HepG2 (cell line): Measurements from ENCODE around the gene SSC4D. TPM values are rescaled to one million over a fixed set of nuclear protein-coding genes. Genes with fewer than 3 reads are reported as not detected.

ENCODE experiments used
- AFF4 ChIP-seq: sonication (generic); formaldehyde crosslinking; IDR thresholded peaks from 2 replicates; pipeline ENCODE4 v1.4.0; 2020; ENCODE audit warnings: missing genetic modification reagents
- DPF2 ChIP-seq: sonication (generic); formaldehyde crosslinking; IDR thresholded peaks from 2 replicates; pipeline ENCODE4 v1.4.0; 2020; ENCODE audit warnings: mild to moderate bottlenecking, low read depth, missing genetic modification reagents, borderline replicate concordance
- FLYWCH1 ChIP-seq: sonication (generic); formaldehyde crosslinking; IDR thresholded peaks from 2 replicates; pipeline ENCODE4 v1.8.1; 2023; ENCODE audit warnings: mild to moderate bottlenecking, missing genetic modification reagents
- GZF1 ChIP-seq: sonication (generic); formaldehyde crosslinking; IDR thresholded peaks from 2 replicates; pipeline ENCODE4 v1.5.1; 2020; ENCODE audit warnings: mild to moderate bottlenecking, missing genetic modification reagents
- KAT7 ChIP-seq: IDR thresholded peaks from 2 replicates; pipeline ENCODE4 v1.6.1; 2018; ENCODE audit warnings: borderline replicate concordance, missing compliant biosample characterization
- KDM5A ChIP-seq: fragments of 200-600 bp; sonication (generic); IDR thresholded peaks from 2 replicates; pipeline ENCODE4 v1.7.0; 2018; ENCODE audit warnings: antibody characterized with exemption, mild to moderate bottlenecking, low read length, borderline replicate concordance
- KLF13 ChIP-seq: sonication (generic); formaldehyde crosslinking; IDR thresholded peaks from 2 replicates; pipeline ENCODE4 v1.4.0; 2020; ENCODE audit warnings: mild to moderate bottlenecking, missing genetic modification reagents
- NRL ChIP-seq: sonication (generic); formaldehyde crosslinking; IDR thresholded peaks from 2 replicates; pipeline ENCODE4 v1.5.0; 2020; ENCODE audit warnings: missing genetic modification reagents, mild to moderate bottlenecking, moderate library complexity, borderline replicate concordance
- ONECUT2 ChIP-seq: sonication (generic); formaldehyde crosslinking; IDR thresholded peaks from 2 replicates; pipeline ENCODE4 v1.4.0; 2020; ENCODE audit warnings: missing genetic modification reagents
- PRPF4 ChIP-seq: fragments of 200-400 bp; formaldehyde crosslinking; IDR thresholded peaks from 2 replicates; pipeline ENCODE4 v1.6.1; 2016; ENCODE audit warnings: low read length, low read depth; ENCODE audit not compliant: poor library complexity, severe bottlenecking
- RXRA ChIP-seq: sonication (generic); formaldehyde crosslinking; IDR thresholded peaks from 2 replicates; pipeline ENCODE4 v1.5.1; 2020; ENCODE audit warnings: missing genetic modification reagents
- SAFB2 ChIP-seq: sonication (generic); formaldehyde crosslinking; IDR thresholded peaks from 2 replicates; pipeline ENCODE4 v1.5.1; 2020; ENCODE audit warnings: missing genetic modification reagents, low read depth, mild to moderate bottlenecking, borderline replicate concordance
- TAF1 ChIP-seq: sonication (generic); formaldehyde crosslinking; IDR thresholded peaks from 2 replicates; pipeline ENCODE4 v1.4.0; 2020; ENCODE audit warnings: missing genetic modification reagents
- ZNF446 ChIP-seq: sonication (generic); formaldehyde crosslinking; IDR thresholded peaks from 2 replicates; pipeline ENCODE4 v1.5.0; 2020; ENCODE audit warnings: mild to moderate bottlenecking, missing genetic modification reagents
- ZNF660 ChIP-seq: sonication (generic); formaldehyde crosslinking; IDR thresholded peaks from 2 replicates; pipeline ENCODE4 v1.5.1; 2020; ENCODE audit warnings: mild to moderate bottlenecking, low read depth, missing genetic modification reagents, borderline replicate concordance
- ZNF839 ChIP-seq: sonication (generic); formaldehyde crosslinking; IDR thresholded peaks from 2 replicates; pipeline ENCODE4 v1.4.0; 2020; ENCODE audit warnings: missing genetic modification reagents, mild to moderate bottlenecking, borderline replicate concordance
- polyA plus RNA-seq, 8 experiments: library from polyadenylated mRNA; depleted of rRNA in 3 of 8; stranded (reverse) in 7 of 8; unstranded in 1 of 8; fragments of >200 nt; fragmentation: Illumina TruSeq in 4 of 8; extraction: Trizol in 4 of 8; gene quantifications; 2 replicates each; pipeline versions ENCODE4 v1.2.1 to v1.2.3, GENCODE V29; 2011 to 2016; ENCODE audit warnings: low read depth in 4 of 8, missing spikeins in 1 of 8, mixed read lengths in 1 of 8; ENCODE audit not compliant: insufficient read depth in 1 of 8
- total RNA-seq, 5 experiments: library from RNA; depleted of rRNA; stranded (reverse); fragments of >200 nt; fragmentation: Illumina TruSeq; extraction: Trizol; gene quantifications; 2 replicates each; pipeline ENCODE4 v1.2.3, GENCODE V29; 2016; ENCODE audit warnings: low read depth in 1 of 5
- TF ChIP-seq, protein P1 (sequence below): sonication (generic); formaldehyde crosslinking; IDR thresholded peaks from 2 replicates; pipeline ENCODE4 v1.4.0; 2020; ENCODE audit warnings: missing genetic modification reagents
- TF ChIP-seq, protein P2 (sequence below): sonication (generic); formaldehyde crosslinking; IDR thresholded peaks from 2 replicates; pipeline ENCODE4 v1.8.0; 2022; ENCODE audit warnings: mild to moderate bottlenecking, missing genetic modification reagents; ENCODE audit not compliant: insufficient replicate concordance
- TF ChIP-seq, protein P3 (sequence below): sonication (generic); formaldehyde crosslinking; IDR thresholded peaks from 2 replicates; pipeline ENCODE4 v1.4.0; 2020; ENCODE audit warnings: mild to moderate bottlenecking, missing genetic modification reagents
- TF ChIP-seq, protein P4 (sequence below): sonication (generic); IDR thresholded peaks from 2 replicates; pipeline ENCODE4 v1.6.1; 2016; ENCODE audit warnings: low read depth, borderline replicate concordance

Gene SSC4D
- total and polyA plus RNA-seq, 2 of the 13 experiments (the other 11 are each of a cell fraction or from before 2014, with no cell fraction given): 33.3 to 63.8 TPM

GRCh38 chr7:76343931-76344321 lies 65.6 kb downstream of the SSC4D start (continued):
- TF ChIP-seq, protein P1, sequence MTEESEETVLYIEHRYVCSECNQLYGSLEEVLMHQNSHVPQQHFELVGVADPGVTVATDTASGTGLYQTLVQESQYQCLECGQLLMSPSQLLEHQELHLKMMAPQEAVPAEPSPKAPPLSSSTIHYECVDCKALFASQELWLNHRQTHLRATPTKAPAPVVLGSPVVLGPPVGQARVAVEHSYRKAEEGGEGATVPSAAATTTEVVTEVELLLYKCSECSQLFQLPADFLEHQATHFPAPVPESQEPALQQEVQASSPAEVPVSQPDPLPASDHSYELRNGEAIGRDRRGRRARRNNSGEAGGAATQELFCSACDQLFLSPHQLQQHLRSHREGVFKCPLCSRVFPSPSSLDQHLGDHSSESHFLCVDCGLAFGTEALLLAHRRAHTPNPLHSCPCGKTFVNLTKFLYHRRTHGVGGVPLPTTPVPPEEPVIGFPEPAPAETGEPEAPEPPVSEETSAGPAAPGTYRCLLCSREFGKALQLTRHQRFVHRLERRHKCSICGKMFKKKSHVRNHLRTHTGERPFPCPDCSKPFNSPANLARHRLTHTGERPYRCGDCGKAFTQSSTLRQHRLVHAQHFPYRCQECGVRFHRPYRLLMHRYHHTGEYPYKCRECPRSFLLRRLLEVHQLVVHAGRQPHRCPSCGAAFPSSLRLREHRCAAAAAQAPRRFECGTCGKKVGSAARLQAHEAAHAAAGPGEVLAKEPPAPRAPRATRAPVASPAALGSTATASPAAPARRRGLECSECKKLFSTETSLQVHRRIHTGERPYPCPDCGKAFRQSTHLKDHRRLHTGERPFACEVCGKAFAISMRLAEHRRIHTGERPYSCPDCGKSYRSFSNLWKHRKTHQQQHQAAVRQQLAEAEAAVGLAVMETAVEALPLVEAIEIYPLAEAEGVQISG (CRISPR knock-in tag): 0 out of 2 replicates have a peak, but pooled peaks have one; percentile 25
- TF ChIP-seq, protein P2, sequence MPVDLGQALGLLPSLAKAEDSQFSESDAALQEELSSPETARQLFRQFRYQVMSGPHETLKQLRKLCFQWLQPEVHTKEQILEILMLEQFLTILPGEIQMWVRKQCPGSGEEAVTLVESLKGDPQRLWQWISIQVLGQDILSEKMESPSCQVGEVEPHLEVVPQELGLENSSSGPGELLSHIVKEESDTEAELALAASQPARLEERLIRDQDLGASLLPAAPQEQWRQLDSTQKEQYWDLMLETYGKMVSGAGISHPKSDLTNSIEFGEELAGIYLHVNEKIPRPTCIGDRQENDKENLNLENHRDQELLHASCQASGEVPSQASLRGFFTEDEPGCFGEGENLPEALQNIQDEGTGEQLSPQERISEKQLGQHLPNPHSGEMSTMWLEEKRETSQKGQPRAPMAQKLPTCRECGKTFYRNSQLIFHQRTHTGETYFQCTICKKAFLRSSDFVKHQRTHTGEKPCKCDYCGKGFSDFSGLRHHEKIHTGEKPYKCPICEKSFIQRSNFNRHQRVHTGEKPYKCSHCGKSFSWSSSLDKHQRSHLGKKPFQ (CRISPR knock-in tag): no peak
- TF ChIP-seq PRPF4: no peak
- TF ChIP-seq ZNF446 (CRISPR knock-in tag): no peak
- TF ChIP-seq FLYWCH1 (CRISPR knock-in tag): no peak
- TF ChIP-seq RXRA: no peak
- peak; percentile 55; the same call in 1 of the 2 replicates for TF ChIP-seq DPF2 (CRISPR knock-in tag)
- no peak for TF ChIP-seq NRL (CRISPR knock-in tag)
- no peak for TF ChIP-seq ONECUT2 (CRISPR knock-in tag)
- no peak for TF ChIP-seq ZNF839
- TF ChIP-seq GZF1 (CRISPR knock-in tag): no peak
- no peak for TF ChIP-seq ZNF660
- TF ChIP-seq, protein P3, sequence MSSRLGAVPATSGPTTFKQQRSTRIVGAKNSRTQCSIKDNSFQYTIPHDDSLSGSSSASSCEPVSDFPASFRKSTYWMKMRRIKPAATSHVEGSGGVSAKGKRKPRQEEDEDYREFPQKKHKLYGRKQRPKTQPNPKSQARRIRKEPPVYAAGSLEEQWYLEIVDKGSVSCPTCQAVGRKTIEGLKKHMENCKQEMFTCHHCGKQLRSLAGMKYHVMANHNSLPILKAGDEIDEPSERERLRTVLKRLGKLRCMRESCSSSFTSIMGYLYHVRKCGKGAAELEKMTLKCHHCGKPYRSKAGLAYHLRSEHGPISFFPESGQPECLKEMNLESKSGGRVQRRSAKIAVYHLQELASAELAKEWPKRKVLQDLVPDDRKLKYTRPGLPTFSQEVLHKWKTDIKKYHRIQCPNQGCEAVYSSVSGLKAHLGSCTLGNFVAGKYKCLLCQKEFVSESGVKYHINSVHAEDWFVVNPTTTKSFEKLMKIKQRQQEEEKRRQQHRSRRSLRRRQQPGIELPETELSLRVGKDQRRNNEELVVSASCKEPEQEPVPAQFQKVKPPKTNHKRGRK (CRISPR knock-in tag): no peak
- no peak for TF ChIP-seq KAT7 (CRISPR knock-in tag)
- no peak for TF ChIP-seq KDM5A
- TF ChIP-seq TAF1 (CRISPR knock-in tag): no peak
- TF ChIP-seq, protein P4, sequence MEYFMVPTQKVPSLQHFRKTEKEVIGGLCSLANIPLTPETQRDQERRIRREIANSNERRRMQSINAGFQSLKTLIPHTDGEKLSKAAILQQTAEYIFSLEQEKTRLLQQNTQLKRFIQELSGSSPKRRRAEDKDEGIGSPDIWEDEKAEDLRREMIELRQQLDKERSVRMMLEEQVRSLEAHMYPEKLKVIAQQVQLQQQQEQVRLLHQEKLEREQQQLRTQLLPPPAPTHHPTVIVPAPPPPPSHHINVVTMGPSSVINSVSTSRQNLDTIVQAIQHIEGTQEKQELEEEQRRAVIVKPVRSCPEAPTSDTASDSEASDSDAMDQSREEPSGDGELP: 0 out of 2 replicates have a peak, but pooled peaks have one; percentile 21
- TF ChIP-seq SAFB2 (CRISPR knock-in tag): no peak
- no peak for TF ChIP-seq KLF13 (CRISPR knock-in tag)
- TF ChIP-seq AFF4: no peak
